Mammary epithelial cell (primary cell): ENCODE data around the gene ABHD2.

Source experiments
- EZH2 ChIP-seq: IDR thresholded peaks from 2 replicates; pipeline ENCODE4 v1.6.1; 2012; ENCODE audit warnings: low read length, inconsistent platforms, borderline replicate concordance
- TF ChIP-seq, protein P1 (sequence below), 2 donors: IDR thresholded peaks in 1 of 2; conservative IDR thresholded peaks in 1 of 2; 2 replicates each; pipeline ENCODE4 v1.5.1; 2011 to 2012; ENCODE audit warnings: inconsistent platforms in 2 of 2, low read length in 2 of 2, mild to moderate bottlenecking in 2 of 2, control low read depth in 1 of 2, low read depth in 1 of 2; ENCODE audit not compliant: insufficient read depth in 1 of 2; ENCODE audit errors: extremely low read depth in 1 of 2

DNA sequence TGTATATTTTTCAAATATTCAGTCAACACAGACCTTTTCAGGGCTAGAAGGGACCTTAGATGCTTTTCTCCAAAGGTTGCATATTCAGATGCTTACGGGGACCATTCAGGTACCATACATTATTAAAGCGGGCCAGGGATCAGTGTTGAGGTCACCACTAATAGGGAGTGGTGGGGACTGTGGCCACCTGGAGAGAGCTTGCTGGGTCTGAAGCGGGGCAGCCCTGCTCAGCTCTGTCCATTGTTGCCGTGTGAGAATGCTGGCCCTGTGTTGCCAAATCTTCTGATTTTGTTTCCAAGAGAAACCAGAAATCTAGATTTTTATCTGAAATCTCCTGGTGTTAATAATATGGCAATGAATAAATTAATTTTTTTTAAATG, 23.7 kb downstream of the ABHD2 start:
- TF ChIP-seq, protein P1, sequence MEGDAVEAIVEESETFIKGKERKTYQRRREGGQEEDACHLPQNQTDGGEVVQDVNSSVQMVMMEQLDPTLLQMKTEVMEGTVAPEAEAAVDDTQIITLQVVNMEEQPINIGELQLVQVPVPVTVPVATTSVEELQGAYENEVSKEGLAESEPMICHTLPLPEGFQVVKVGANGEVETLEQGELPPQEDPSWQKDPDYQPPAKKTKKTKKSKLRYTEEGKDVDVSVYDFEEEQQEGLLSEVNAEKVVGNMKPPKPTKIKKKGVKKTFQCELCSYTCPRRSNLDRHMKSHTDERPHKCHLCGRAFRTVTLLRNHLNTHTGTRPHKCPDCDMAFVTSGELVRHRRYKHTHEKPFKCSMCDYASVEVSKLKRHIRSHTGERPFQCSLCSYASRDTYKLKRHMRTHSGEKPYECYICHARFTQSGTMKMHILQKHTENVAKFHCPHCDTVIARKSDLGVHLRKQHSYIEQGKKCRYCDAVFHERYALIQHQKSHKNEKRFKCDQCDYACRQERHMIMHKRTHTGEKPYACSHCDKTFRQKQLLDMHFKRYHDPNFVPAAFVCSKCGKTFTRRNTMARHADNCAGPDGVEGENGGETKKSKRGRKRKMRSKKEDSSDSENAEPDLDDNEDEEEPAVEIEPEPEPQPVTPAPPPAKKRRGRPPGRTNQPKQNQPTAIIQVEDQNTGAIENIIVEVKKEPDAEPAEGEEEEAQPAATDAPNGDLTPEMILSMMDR (conservative IDR thresholded peaks at IDR 0.05 in 1 of 2, IDR thresholded peaks at IDR 0.05 in 1 of 2; ENCODE audit: extremely low read depth in 1 of 2, insufficient read depth in 1 of 2, low read depth in 1 of 2, low read length in 2 of 2): no peak
- TF ChIP-seq EZH2: no peak
